ENCODE results near the gene TTPAL. TPM values are rescaled to one million over a fixed set of nuclear protein-coding genes. Genes with fewer than 3 reads are reported as not detected.

TTPAL gene
- total RNA-seq, 1 experiment from 2014 or later: 35.4 TPM

DNA sequence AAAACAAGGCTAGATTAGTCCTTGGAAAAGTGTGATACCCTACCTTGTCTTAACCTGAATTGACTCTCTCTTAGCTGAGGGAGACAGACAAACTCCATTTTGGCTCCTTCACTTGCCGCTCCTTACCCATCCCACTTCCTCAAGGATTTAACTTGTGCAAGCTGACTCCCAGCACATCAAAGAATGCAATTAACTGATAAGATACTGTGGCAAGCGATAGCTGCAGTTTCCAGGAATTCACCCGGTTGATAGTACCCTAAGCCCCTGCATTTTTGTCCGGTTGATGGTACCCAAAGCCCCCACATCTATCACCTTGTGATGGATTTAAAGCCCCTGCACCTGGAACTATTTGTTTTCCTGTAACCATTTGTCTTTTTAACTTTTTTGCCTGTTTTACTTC, 48.1 kb downstream of the TTPAL start:
- peaks cover 29% of the 10 kb centered on the region for H3K4me1 Mint-ChIP-seq (ENCODE audit: insufficient read depth, unreplicated experiment)
- no peaks in the 10 kb centered on the region for H3K9me3 Mint-ChIP-seq (ENCODE audit: unreplicated experiment)
- peak overlapping the region; percentile 95 for H3K27ac Mint-ChIP-seq (ENCODE audit: low read depth, unreplicated experiment)
- H3K4me3 Mint-ChIP-seq (ENCODE audit: unreplicated experiment): no peak overlapping the region
- intact Hi-C loops (cut with micrococcal nuclease): loop anchor here (2.0 to 10.0 kb wide), 4 partner anchors 27 to 211 kb away; partner anchors contain the start of gene TTPAL
- no peaks in the 10 kb centered on the region for H3K27me3 Mint-ChIP-seq (ENCODE audit: insufficient read depth, unreplicated experiment)
- TF ChIP-seq, protein P1, sequence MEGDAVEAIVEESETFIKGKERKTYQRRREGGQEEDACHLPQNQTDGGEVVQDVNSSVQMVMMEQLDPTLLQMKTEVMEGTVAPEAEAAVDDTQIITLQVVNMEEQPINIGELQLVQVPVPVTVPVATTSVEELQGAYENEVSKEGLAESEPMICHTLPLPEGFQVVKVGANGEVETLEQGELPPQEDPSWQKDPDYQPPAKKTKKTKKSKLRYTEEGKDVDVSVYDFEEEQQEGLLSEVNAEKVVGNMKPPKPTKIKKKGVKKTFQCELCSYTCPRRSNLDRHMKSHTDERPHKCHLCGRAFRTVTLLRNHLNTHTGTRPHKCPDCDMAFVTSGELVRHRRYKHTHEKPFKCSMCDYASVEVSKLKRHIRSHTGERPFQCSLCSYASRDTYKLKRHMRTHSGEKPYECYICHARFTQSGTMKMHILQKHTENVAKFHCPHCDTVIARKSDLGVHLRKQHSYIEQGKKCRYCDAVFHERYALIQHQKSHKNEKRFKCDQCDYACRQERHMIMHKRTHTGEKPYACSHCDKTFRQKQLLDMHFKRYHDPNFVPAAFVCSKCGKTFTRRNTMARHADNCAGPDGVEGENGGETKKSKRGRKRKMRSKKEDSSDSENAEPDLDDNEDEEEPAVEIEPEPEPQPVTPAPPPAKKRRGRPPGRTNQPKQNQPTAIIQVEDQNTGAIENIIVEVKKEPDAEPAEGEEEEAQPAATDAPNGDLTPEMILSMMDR (IDR thresholded peaks at IDR 0.05; ENCODE audit: unreplicated experiment): no peak
- BruUV-seq (replicated peaks): no TSS peak
- DNase-seq (ENCODE audit: unreplicated experiment): no peak
- H3K36me3 Mint-ChIP-seq (ENCODE audit: insufficient read depth, unreplicated experiment): peaks cover 7% of the 10 kb centered on the region
- ChIA-PET CTCF (interaction anchor here (0.7 to 13.0 kb wide), 2 partner anchors 23 to 86 kb away, joined by 3 to 80 read pairs; no protein-coding TSS in a partner anchor), POLR2A (interaction anchor here (0.6 to 4.9 kb wide), 8 partner anchors 8 to 205 kb away, joined by 3 to 62 read pairs (median 4); partner anchors contain the start of gene TTPAL)

DNA sequence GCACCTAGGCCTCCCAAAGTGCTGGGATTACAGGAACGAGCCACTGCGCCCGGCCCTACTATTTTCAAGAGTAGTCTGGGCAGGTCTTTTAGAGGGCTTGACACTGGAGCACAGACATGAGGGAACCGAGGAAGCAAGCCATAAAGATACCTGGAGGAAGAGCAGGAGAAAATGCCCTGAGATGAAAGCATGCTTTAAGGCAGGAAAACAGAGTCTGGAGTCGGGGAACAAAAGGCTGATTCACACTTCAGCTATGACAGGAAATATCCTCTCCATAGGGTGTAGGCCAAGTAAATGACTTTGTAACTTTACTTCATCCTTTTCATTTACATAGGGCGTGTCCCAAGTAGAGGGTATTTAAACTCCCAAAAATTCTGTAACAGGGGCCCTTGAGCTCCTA, 50.5 kb downstream of the TTPAL start:
- BruUV-seq (replicated peaks): no TSS peak
- TF ChIP-seq, protein P1 (IDR thresholded peaks at IDR 0.05; ENCODE audit: unreplicated experiment): no peak
- Mint-ChIP-seq H3K9me3 (ENCODE audit: unreplicated experiment) (no peaks in the 10 kb centered on the region), H3K27me3 (ENCODE audit: insufficient read depth, unreplicated experiment) (no peaks in the 10 kb centered on the region), H3K4me1 (ENCODE audit: insufficient read depth, unreplicated experiment) (peaks cover 23% of the 10 kb centered on the region), H3K4me3 (ENCODE audit: unreplicated experiment) (no peak overlapping the region), H3K27ac (ENCODE audit: low read depth, unreplicated experiment) (peak overlapping the region; percentile 89), H3K36me3 (ENCODE audit: insufficient read depth, unreplicated experiment) (peaks cover 5% of the 10 kb centered on the region)
- ChIA-PET CTCF (interaction anchor here (0.6 to 13.0 kb wide), 10 partner anchors 9 to 368 kb away, joined by 3 to 80 read pairs (median 3); no protein-coding TSS in a partner anchor), POLR2A (interaction anchor here (0.6 to 1.7 kb wide), 7 partner anchors 15 to 1447 kb away, joined by 3 to 6 read pairs (median 3); partner anchors contain the start of gene TTPAL)
- intact Hi-C loops (cut with micrococcal nuclease): loop anchor here (10.0 kb wide), 2 partner anchors 51 to 209 kb away; partner anchors contain the start of gene TTPAL
- peak; percentile 46 for DNase-seq (ENCODE audit: unreplicated experiment)

DNA sequence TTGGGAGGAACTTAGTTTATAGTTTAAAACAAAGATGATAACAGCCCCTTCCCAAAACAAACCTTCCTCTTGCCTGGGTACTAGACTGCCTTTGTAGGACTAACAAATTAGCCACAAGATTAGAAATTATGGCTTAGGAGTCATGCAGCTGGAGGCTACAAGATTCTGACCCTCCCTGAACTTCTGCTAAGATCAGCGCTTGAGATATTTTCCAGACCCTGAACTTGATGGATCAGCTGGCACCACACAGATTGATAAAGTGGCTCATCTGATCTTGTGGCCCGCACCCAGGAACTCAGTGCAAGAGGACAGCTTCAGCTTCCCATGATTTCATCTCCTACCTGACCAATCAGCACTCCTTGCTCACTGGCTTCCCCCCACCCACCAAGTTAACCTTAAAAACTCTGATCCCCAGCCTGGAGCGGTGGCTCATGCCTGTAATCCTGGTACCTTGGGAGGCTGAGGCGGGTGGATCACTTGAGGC, 52.1 kb downstream of the TTPAL start:
- Mint-ChIP-seq H3K27ac (ENCODE audit: low read depth, unreplicated experiment) (no peak overlapping the region), H3K4me3 (ENCODE audit: unreplicated experiment) (no peak overlapping the region), H3K36me3 (ENCODE audit: insufficient read depth, unreplicated experiment) (peaks cover 5% of the 10 kb centered on the region), H3K27me3 (ENCODE audit: insufficient read depth, unreplicated experiment) (no peaks in the 10 kb centered on the region), H3K9me3 (ENCODE audit: unreplicated experiment) (no peaks in the 10 kb centered on the region), H3K4me1 (ENCODE audit: insufficient read depth, unreplicated experiment) (peaks cover 19% of the 10 kb centered on the region)
- ChIA-PET CTCF (interaction anchor here (0.8 to 13.0 kb wide), 3 partner anchors 82 to 142 kb away, joined by 3 to 80 read pairs (median 4); no protein-coding TSS in a partner anchor), POLR2A (interaction anchor here (0.6 to 1.4 kb wide), 6 partner anchors 10 to 83 kb away, joined by 3 to 4 read pairs (median 3); partner anchors contain the start of gene TTPAL)
- intact Hi-C loops (cut with micrococcal nuclease): loop anchor here (10.0 kb wide), 2 partner anchors 53 to 207 kb away; partner anchors contain the start of gene TTPAL
- no peak for DNase-seq (ENCODE audit: unreplicated experiment)
- TF ChIP-seq, protein P1 (IDR thresholded peaks at IDR 0.05; ENCODE audit: unreplicated experiment): no peak
- BruUV-seq (replicated peaks): no TSS peak

DNA sequence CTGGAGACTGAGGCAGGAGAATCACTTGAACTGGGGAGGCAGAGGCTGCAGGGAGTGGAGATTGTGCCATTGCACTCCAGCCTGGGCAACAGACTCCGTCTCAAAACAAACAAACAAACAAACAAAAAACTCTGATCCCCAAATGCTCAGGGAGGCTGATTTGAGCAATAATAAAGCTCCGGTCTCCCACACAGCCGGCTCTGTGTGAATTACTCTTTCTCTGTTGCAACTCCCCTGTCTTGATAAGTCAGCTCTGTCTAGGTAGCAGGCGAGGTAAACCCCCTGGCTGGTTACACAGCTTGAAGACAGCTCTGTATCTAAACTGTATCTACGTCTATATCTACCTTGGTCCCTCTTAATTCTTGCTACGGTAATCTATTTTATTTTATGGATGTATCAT, 52.6 kb downstream of the TTPAL start:
- intact Hi-C loops (cut with micrococcal nuclease): loop anchor here (10.0 kb wide), 2 partner anchors 54 to 206 kb away; partner anchors contain the start of gene TTPAL
- H3K4me1 Mint-ChIP-seq (ENCODE audit: insufficient read depth, unreplicated experiment): peaks cover 14% of the 10 kb centered on the region
- CTCF ChIA-PET: interaction anchor here (0.8 to 13.0 kb wide), 5 partner anchors 55 to 143 kb away, joined by 3 to 80 read pairs (median 3); partner anchors contain the start of gene ADA
- H3K9me3 Mint-ChIP-seq (ENCODE audit: unreplicated experiment): no peaks in the 10 kb centered on the region
- H3K27me3 Mint-ChIP-seq (ENCODE audit: insufficient read depth, unreplicated experiment): no peaks in the 10 kb centered on the region
- TF ChIP-seq, protein P1 (IDR thresholded peaks at IDR 0.05; ENCODE audit: unreplicated experiment): no peak
- BruUV-seq (replicated peaks): no TSS peak
- DNase-seq (ENCODE audit: unreplicated experiment): no peak
- H3K27ac Mint-ChIP-seq (ENCODE audit: low read depth, unreplicated experiment): no peak overlapping the region
- H3K36me3 Mint-ChIP-seq (ENCODE audit: insufficient read depth, unreplicated experiment): peaks cover 5% of the 10 kb centered on the region
- H3K4me3 Mint-ChIP-seq (ENCODE audit: unreplicated experiment): no peak overlapping the region
- POLR2A ChIA-PET: interaction anchor here (0.9 to 1.4 kb wide), 3 partner anchors 10 to 82 kb away, joined by 3 to 4 read pairs (median 3); no protein-coding TSS in a partner anchor
